Liver (tissue), 9 donors: Measurements from ENCODE around the gene QPCTL. TPM values are rescaled to one million over a fixed set of nuclear protein-coding genes. Genes with fewer than 3 reads are reported as not detected.

Experiments used
- DNase-seq: peaks from one replicate; pipeline ENCODE4 v3.0.0-alpha.2; 2017; ENCODE audit warnings: low spot score
- H3K27ac ChIP-seq, 2 donors: one replicate each; pipeline ENCODE4 v1.7.0; 2013; ENCODE audit warnings: inconsistent platforms in 2 of 2, low read length in 2 of 2, control low read depth in 1 of 2, low read depth in 1 of 2, mild to moderate bottlenecking in 1 of 2
- H3K27me3 ChIP-seq, 4 donors: one replicate each; pipeline versions ENCODE4 v1.6.1 to v1.7.0; 2013; ENCODE audit warnings: low read length in 3 of 4, inconsistent platforms in 1 of 4, mild to moderate bottlenecking in 1 of 4, moderate library complexity in 1 of 4; ENCODE audit not compliant: control insufficient read depth in 4 of 4, insufficient read depth in 4 of 4
- H3K36me3 ChIP-seq, 4 donors: one replicate each; pipeline versions ENCODE4 v1.6.1 to v1.7.0; 2013; ENCODE audit warnings: low read length in 3 of 4, mild to moderate bottlenecking in 3 of 4, low read depth in 1 of 4, moderate library complexity in 1 of 4; ENCODE audit not compliant: control insufficient read depth in 4 of 4, insufficient read depth in 3 of 4
- H3K4me1 ChIP-seq, 4 donors: one replicate each; pipeline versions ENCODE4 v1.6.1 to v1.7.0; 2013; ENCODE audit warnings: low read length in 3 of 4, mild to moderate bottlenecking in 3 of 4, moderate library complexity in 1 of 4; ENCODE audit not compliant: control insufficient read depth in 4 of 4, insufficient read depth in 4 of 4
- H3K4me3 ChIP-seq, 3 donors: one replicate each; pipeline versions ENCODE4 v1.6.1 to v1.7.0; 2013; ENCODE audit warnings: low read length in 3 of 3, control low read depth in 1 of 3, low read depth in 1 of 3, mild to moderate bottlenecking in 1 of 3
- H3K9ac ChIP-seq, 2 donors: one replicate each; pipeline ENCODE4 v1.7.0; 2013; ENCODE audit warnings: low read length in 2 of 2, mild to moderate bottlenecking in 2 of 2, moderate library complexity in 2 of 2, control low read depth in 1 of 2, low read depth in 1 of 2
- H3K9me3 ChIP-seq, 4 donors: one replicate each; pipeline versions ENCODE4 v1.6.1 to v1.7.0; 2013; ENCODE audit warnings: low read length in 3 of 4; ENCODE audit not compliant: control insufficient read depth in 4 of 4
- ATF3 ChIP-seq: IDR thresholded peaks from 2 replicates; pipeline ENCODE4 v1.6.1; 2016; ENCODE audit warnings: antibody characterized with exemption
- CTCF ChIP-seq: fragments of 150-350 bp; IDR thresholded peaks from 2 replicates; pipeline ENCODE4 v1.5.1; 2017; ENCODE audit warnings: improper control_type of control experiment, low read depth, low read length; ENCODE audit not compliant: missing input control
- EGR1 ChIP-seq, 2 donors: IDR thresholded peaks; 2 replicates each; pipeline ENCODE4 v1.6.1; 2016 to 2018; ENCODE audit warnings: antibody characterized with exemption in 2 of 2, low read depth in 2 of 2
- FOXA1 ChIP-seq: IDR thresholded peaks from 2 replicates; pipeline ENCODE4 v1.6.1; 2016; ENCODE audit warnings: antibody characterized with exemption
- FOXA2 ChIP-seq: IDR thresholded peaks from 2 replicates; pipeline ENCODE4 v1.6.1; 2016; ENCODE audit warnings: antibody characterized with exemption
- GABPA ChIP-seq, 2 donors: IDR thresholded peaks in 1 of 2; conservative IDR thresholded peaks in 1 of 2; 2 replicates each; pipeline ENCODE4 v1.6.1; 2016; ENCODE audit warnings: antibody characterized with exemption in 2 of 2, mild to moderate bottlenecking in 1 of 2, moderate library complexity in 1 of 2
- HNF4A ChIP-seq, 2 donors: conservative IDR thresholded peaks; 2 replicates each; pipeline ENCODE4 v1.6.1; 2016; ENCODE audit warnings: antibody characterized with exemption in 2 of 2, mild to moderate bottlenecking in 2 of 2
- HNF4G ChIP-seq: IDR thresholded peaks from 2 replicates; pipeline ENCODE4 v1.6.1; 2016; ENCODE audit warnings: antibody characterized with exemption
- JUND ChIP-seq, 2 donors: IDR thresholded peaks; 2 replicates each; pipeline ENCODE4 v1.6.1; 2016; ENCODE audit warnings: antibody characterized with exemption in 2 of 2
- MAX ChIP-seq: IDR thresholded peaks from 2 replicates; pipeline ENCODE4 v1.6.1; 2016; ENCODE audit warnings: antibody characterized with exemption
- NR2F2 ChIP-seq: IDR thresholded peaks from 2 replicates; pipeline ENCODE4 v1.6.1; 2016; ENCODE audit warnings: antibody characterized with exemption
- RAD21 ChIP-seq, 2 donors: IDR thresholded peaks; 2 replicates each; pipeline ENCODE4 v1.6.1; 2016; ENCODE audit warnings: antibody characterized with exemption in 2 of 2, mild to moderate bottlenecking in 2 of 2
- REST ChIP-seq: IDR thresholded peaks from 2 replicates; pipeline ENCODE4 v1.6.1; 2016; ENCODE audit warnings: antibody characterized with exemption, mild to moderate bottlenecking
- RXRA ChIP-seq, 2 donors: IDR thresholded peaks; 2 replicates each; pipeline ENCODE4 v1.6.1; 2017 to 2018; ENCODE audit warnings: antibody characterized with exemption in 2 of 2, mild to moderate bottlenecking in 1 of 2
- SP1 ChIP-seq: IDR thresholded peaks from 2 replicates; pipeline ENCODE4 v1.6.1; 2018; ENCODE audit warnings: antibody characterized with exemption, mild to moderate bottlenecking
- TAF1 ChIP-seq: conservative IDR thresholded peaks from 2 replicates; pipeline ENCODE4 v1.6.1; 2016; ENCODE audit warnings: antibody characterized with exemption, mild to moderate bottlenecking
- YY1 ChIP-seq: IDR thresholded peaks from 2 replicates; pipeline ENCODE4 v1.6.1; 2016; ENCODE audit warnings: antibody characterized with exemption, mild to moderate bottlenecking
- ZBTB33 ChIP-seq: IDR thresholded peaks from 2 replicates; pipeline ENCODE4 v1.6.1; 2016; ENCODE audit warnings: antibody characterized with exemption
- WGBS: extraction: QIAGEN DNeasy Blood & Tissue Kit; methylation state at CpG from one replicate; pipeline ENCODE4 v1.1.7; 2013; 5-methylcytosine and 5-hydroxymethylcytosine counted together
- polyA plus RNA-seq, 2 donors: library from polyadenylated mRNA; stranded (reverse) in 1 of 2; unstranded in 1 of 2; fragments of 200-250 nt in 1 of 2; fragments of >200 nt in 1 of 2; fragmentation: Nextera tagmentation in 1 of 2; extraction: Ambion mirVana in 1 of 2; gene quantifications; one replicate each; pipeline versions ENCODE4 v1.2.1 to v1.2.3, GENCODE V29; 2013 to 2015
- total RNA-seq, 2 donors: library from RNA; depleted of rRNA; stranded (reverse); fragments of >200 nt; gene quantifications; one replicate each; pipeline ENCODE4 v1.2.3, GENCODE V29; 2014
- donor health status: healthy.
- donor health status: healthy.
- donor health status: healthy.
- donor health status: healthy.
- donor health status: healthy.

The QPCTL gene
- total and polyA plus RNA-seq, 4 donors = 2.9 to 6.1 (median 4.1) TPM

- WGBS = 54% methylated on average over 14 of the region's 14 CpGs
Measured at GRCh38 chr19:45643927-45644771, 48.3 kb upstream of the QPCTL start.

More at GRCh38 chr19:45643927-45644771, 48.3 kb upstream of the QPCTL start:
- no peak overlapping the region for H3K4me3 ChIP-seq
- no peaks in the 10 kb centered on the region for H3K36me3 ChIP-seq
- TF ChIP-seq MAX = no peak
- no peak for TF ChIP-seq CTCF
- TF ChIP-seq ATF3 = no peak
- no peak for TF ChIP-seq FOXA2
- TF ChIP-seq ZBTB33 = no peak
- TF ChIP-seq REST = no peak
- no peak for TF ChIP-seq TAF1
- TF ChIP-seq FOXA1 = no peak
- TF ChIP-seq JUND (IDR thresholded peaks at IDR 0.05) = no peak
- no peak for TF ChIP-seq HNF4G
- TF ChIP-seq HNF4A (conservative IDR thresholded peaks at IDR 0.05) = no peak
- no peak for TF ChIP-seq SP1
- TF ChIP-seq GABPA (IDR thresholded peaks at IDR 0.05 in 1 of 2, conservative IDR thresholded peaks at IDR 0.05 in 1 of 2) = no peak
- TF ChIP-seq YY1 = no peak
- no peak for TF ChIP-seq NR2F2
- no peak for TF ChIP-seq RAD21 (IDR thresholded peaks at IDR 0.05)
- no peak for TF ChIP-seq RXRA (IDR thresholded peaks at IDR 0.05)
- no peak for TF ChIP-seq EGR1 (IDR thresholded peaks at IDR 0.05; ENCODE audit: low read depth in 2 of 2)
- DNase-seq = no peak
- H3K9me3 ChIP-seq = no peaks in the 10 kb centered on the region
- H3K9ac ChIP-seq = no peak overlapping the region
- no peaks in the 10 kb centered on the region for H3K27me3 ChIP-seq
- H3K27ac ChIP-seq = no peak overlapping the region
- peaks cover 8 to 39% (median 25%) of the 10 kb centered on the region in 4 donors for H3K4me1 ChIP-seq
